GM19467 (cell line): Measurements from ENCODE around the gene TNFRSF14.

Source experiments
- ATAC-seq: cut with Tn5 transposase; IDR thresholded peaks from one replicate; pipeline ENCODE4 v1.9.1; 2021; ENCODE audit warnings: mild to moderate bottlenecking, moderate library complexity; ENCODE audit not compliant: unreplicated experiment

TNFRSF14 gene

GRCh38 chr1:2586154-2587070 is 30.2 kb downstream of the TNFRSF14 start, which contains the start of gene PRXL2B:
Gene PRXL2B, plus strand, starts transcription at chr1:2586777. Its CDS starts 109 bp downstream, at chr1:2586886.
- peak; percentile 69 for ATAC-seq

GRCh38 chr1:2587071-2587859 is 31.1 kb downstream of the TNFRSF14 start:
- no peak for ATAC-seq

GRCh38 chr1:2587860-2588571 is 31.8 kb downstream of the TNFRSF14 start:
- ATAC-seq, result no peak

- ATAC-seq, result no peak
These were observed 32.7 kb downstream of the TNFRSF14 start for GRCh38 chr1:2588661-2589430.

DNA sequence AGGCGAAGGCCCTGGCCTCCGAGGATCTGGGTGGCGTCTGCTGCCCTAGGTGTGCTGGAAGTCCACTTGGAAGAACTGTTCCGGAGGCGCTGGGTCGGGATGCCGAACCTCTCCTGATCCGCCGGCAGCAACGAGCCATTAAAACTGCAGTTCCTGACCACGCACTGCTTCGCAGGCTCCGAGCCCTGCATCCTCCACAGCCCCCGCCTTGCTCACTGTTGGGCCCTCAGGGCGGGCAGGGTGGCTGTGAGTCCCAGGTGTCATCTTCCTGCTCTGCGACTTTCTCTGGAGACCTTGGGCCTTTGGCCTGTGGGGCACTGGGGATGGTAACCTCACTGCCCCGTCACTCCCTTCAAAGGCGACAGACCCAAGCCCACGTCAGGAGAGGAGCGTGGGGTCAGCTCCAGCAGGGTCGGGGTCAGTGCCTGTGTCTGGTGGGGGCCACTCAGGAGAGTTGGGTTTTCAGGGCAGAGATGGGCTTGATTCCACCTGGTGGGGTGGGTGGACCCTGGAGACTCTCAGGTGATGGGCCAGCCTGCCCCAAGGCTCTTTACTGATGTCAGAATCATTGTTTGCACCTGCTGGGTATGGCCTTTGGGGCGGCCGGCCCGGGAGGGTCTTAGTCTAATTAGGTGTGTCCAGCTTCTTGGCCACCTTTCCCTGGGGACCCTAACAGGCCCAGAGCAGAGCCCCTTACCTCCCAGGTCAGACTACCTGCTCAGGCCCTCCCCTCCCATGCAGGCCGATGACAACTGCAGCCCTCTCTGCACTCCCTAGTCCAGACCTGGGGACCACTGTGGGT is 33.5 kb downstream of the TNFRSF14 start:
- ATAC-seq, result no peak

- no peak for ATAC-seq
These were observed 34.3 kb downstream of the TNFRSF14 start for GRCh38 chr1:2590233-2591141.

DNA sequence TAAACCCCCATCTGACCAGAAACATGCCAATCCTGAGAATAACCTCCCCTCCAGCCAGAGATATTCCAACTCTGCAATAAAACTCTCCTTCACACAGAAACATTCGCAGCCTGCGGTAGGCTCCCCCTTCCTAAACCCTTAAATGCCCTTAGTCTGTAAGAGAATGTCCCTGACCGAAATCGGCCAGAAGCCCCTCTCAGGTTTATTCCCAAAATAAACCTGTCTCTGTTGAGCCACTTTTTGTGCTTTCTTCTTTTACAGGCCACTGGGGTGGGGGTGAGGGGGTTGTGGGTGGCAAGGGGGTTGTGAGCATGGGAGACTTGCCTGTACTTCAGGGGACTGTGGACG is 35.0 kb downstream of the TNFRSF14 start:
- ATAC-seq, result no peak

- no peak for ATAC-seq
These were observed 35.5 kb downstream of the TNFRSF14 start for GRCh38 chr1:2591581-2592261.

GRCh38 chr1:2592672-2593071 is 36.5 kb downstream of the TNFRSF14 start:
- ATAC-seq, result no peak

DNA sequence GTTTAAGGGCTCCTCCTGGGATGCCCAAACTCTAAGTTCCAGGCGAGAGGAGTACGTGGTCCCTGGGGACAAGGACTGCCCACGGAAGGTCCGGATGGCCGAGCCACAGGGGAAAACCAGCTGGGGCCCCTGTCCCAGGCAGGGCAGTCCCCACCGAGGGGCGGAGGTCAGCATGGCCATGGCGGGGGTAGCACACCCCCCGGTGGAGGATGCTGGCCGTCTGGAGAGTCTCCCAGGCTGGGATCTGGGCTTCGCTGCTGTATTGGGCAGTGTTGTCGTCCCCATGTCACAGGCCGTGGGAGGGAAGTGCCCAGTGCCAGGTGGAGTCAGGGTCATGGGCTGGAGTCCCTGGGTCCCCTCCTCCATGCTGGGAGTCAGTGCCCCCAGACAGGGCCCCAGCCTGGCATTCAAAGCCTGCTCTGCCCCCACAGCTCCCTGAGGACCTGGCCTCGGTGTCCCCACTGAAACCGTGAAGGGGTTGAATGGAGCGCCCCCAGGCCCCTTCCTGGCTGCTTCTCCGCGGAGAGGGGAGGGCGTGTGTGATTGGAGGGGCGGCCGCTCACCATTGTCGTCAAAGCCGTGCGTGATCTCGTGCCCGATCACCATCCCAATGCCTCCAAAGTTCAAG is 37.2 kb downstream of the TNFRSF14 start:
- ATAC-seq, result no peak

DNA sequence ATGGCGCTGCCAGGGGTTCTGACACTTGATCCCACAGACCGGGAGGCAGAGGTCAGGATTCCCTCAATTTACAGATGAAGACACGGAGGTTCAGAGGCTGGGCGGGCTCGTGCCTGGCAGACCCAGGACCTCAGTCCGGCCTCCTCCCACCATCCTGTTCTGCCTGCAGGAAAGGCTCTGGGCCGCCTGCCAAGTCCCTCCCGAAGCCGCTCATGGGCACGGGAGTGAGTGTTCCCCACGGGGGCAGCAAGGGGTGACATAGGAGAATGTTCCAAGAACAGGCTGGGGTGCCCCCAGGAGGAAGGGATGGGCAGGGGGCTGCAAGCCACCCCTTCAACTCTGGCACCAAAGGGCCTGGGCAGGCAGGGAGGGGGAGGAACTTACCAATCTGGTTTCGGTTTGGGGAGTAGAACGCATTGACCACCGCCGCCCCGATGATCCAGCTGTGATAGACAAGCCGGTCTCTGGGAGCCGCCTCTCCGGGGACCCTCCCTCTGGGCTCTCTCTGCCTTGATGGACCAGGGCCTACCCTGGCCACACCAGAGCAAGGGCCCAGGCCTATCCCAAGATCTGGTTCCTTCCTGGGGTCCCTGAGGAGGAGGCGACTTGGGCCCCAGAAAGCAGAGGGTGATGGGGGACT is 38.0 kb downstream of the TNFRSF14 start:
- no peak for ATAC-seq

DNA sequence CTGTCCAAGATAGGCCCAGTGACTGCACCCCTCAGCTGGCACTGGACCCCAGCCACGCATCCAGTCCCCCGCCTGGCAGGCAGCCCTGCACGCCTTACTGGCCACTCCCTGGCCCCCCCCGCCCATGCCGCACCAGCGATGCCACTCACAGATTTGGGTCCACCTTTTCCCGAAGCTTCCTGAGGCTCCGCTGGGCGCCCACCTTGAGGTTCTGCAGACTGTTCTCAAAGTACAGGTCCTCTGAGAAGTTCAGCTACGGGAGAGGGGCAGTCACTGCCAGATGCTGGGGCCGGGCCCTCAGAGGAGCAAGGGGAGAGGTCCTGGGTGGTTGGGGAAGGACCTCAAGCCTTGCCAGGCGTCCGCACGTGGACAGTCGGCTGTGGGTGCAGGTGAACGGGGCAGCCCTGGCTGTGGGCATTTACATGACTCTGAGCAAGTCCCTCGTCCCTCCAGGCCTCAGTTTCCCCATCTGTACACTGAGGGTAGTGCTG is 38.5 kb downstream of the TNFRSF14 start:
- ATAC-seq, result no peak

GRCh38 chr1:2595261-2595811 is 39.2 kb downstream of the TNFRSF14 start:
- ATAC-seq, result no peak

- no peak for ATAC-seq
These were observed 39.8 kb downstream of the TNFRSF14 start for GRCh38 chr1:2595812-2596529.

DNA sequence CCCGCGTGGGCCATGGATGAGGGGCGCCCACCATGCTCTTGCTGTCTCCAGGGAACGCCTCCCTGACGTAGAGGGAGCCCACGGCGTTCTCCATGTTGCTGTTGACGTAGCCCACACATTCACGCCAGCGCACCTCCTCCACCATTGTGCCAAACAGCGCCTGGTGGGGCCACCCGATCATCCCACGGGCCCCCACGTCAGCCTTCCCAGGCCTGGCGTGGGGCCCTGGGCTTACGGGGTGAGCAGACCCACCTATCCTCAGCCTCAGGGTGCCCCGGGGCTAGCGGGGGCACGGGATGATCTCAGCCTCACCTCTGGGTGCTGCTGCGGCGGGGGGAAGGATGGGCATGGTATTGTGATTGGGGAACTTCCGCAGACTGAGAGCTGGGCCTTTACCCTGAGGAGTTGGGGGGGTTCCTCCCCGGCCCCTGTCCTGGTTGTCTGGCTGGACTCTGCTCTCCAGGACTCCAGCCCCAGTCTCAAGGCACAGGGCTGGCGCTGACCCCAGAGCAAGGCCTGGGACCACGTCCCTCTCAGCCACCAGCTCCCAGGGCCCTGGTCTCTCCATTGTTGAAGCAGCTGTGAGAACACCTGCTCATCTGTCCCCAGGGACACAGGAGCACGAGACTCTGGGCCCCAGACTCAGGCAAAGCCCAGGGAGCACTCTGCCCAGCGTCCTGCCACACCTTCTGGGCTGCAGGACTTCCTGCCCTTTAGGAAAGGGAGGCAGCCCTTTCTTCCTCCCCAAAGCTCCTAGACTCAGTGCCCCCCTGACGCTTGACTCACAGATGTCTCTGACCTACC is 40.6 kb downstream of the TNFRSF14 start:
- no peak for ATAC-seq
